H9 (cell line): ENCODE results near the gene KIF23. TPM values are rescaled to one million over a fixed set of nuclear protein-coding genes. Genes with fewer than 3 reads are reported as not detected.

Experiments
- DNase-seq: peaks from one replicate; pipeline ENCODE4 v3.0.0-alpha.2; 2017
- H2AFZ ChIP-seq: one replicate; pipeline ENCODE4 v1.6.1; 2013; ENCODE audit warnings: mild to moderate bottlenecking, low read length, control low read depth, moderate library complexity
- H2AK5ac ChIP-seq: 2 replicates; pipeline ENCODE4 v1.6.1; 2013; ENCODE audit warnings: low read length, control low read depth, mixed read lengths; ENCODE audit not compliant: insufficient read length
- H2BK120ac ChIP-seq: one replicate; pipeline ENCODE4 v1.6.1; 2013; ENCODE audit warnings: low read depth, mild to moderate bottlenecking, low read length, control low read depth, inconsistent platforms; ENCODE audit not compliant: poor library complexity, severe bottlenecking
- H2BK12ac ChIP-seq: 2 replicates; pipeline ENCODE4 v1.6.1; 2013; ENCODE audit warnings: low read length, control low read depth, mixed read lengths, low read depth; ENCODE audit not compliant: insufficient read length
- H2BK15ac ChIP-seq: 2 replicates; pipeline ENCODE4 v1.6.1; 2013; ENCODE audit warnings: low read depth, low read length, control low read depth
- H2BK20ac ChIP-seq: one replicate; pipeline ENCODE4 v1.6.1; 2013; ENCODE audit warnings: low read depth, mild to moderate bottlenecking, low read length, control low read depth, inconsistent platforms; ENCODE audit not compliant: poor library complexity, severe bottlenecking
- H2BK5ac ChIP-seq: 2 replicates; pipeline ENCODE4 v1.6.1; 2013; ENCODE audit warnings: low read length, control low read depth, mixed read lengths; ENCODE audit not compliant: insufficient read length
- H3K14ac ChIP-seq: 2 replicates; pipeline ENCODE4 v1.6.1; 2013; ENCODE audit warnings: low read length, control low read depth; ENCODE audit not compliant: insufficient read depth
- H3K18ac ChIP-seq: 2 replicates; pipeline ENCODE4 v1.6.1; 2013; ENCODE audit warnings: low read depth, mild to moderate bottlenecking, mixed read lengths, low read length, control low read depth; ENCODE audit not compliant: insufficient read length
- H3K23ac ChIP-seq: 2 replicates; pipeline ENCODE4 v1.6.1; 2013; ENCODE audit warnings: low read length, control low read depth, mixed read lengths, low read depth; ENCODE audit not compliant: insufficient read length
- H3K23me2 ChIP-seq: 2 replicates; pipeline ENCODE4 v1.6.1; 2013; ENCODE audit warnings: low read depth, mild to moderate bottlenecking, mixed read lengths, low read length, control low read depth; ENCODE audit not compliant: insufficient read length, poor library complexity, severe bottlenecking
- H3K27ac ChIP-seq: 2 replicates; pipeline ENCODE4 v1.5.1; 2013; ENCODE audit warnings: low read length, control low read depth, mixed read lengths, low read depth; ENCODE audit not compliant: insufficient read length
- H3K27me3 ChIP-seq: 2 replicates; pipeline ENCODE4 v1.6.1; 2013; ENCODE audit warnings: low read length, control low read depth, inconsistent platforms; ENCODE audit not compliant: insufficient read depth
- H3K4ac ChIP-seq: 2 replicates; pipeline ENCODE4 v1.6.1; 2013; ENCODE audit warnings: low read depth, mild to moderate bottlenecking, control low read depth, inconsistent platforms, low read length, moderate library complexity
- H3K4me1 ChIP-seq: 2 replicates; pipeline ENCODE4 v1.6.1; 2013; ENCODE audit warnings: low read length, control low read depth, inconsistent platforms; ENCODE audit not compliant: insufficient read depth
- H3K4me2 ChIP-seq: 2 replicates; pipeline ENCODE4 v1.6.1; 2013; ENCODE audit warnings: low read length, control low read depth, mixed read lengths; ENCODE audit not compliant: insufficient read length, insufficient read depth
- H3K56ac ChIP-seq: 2 replicates; pipeline ENCODE4 v1.6.1; 2013; ENCODE audit warnings: low read depth, mild to moderate bottlenecking, mixed read lengths, low read length, control low read depth; ENCODE audit not compliant: insufficient read length
- H3K79me1 ChIP-seq: 2 replicates; pipeline ENCODE4 v1.6.1; 2013; ENCODE audit warnings: low read depth, mild to moderate bottlenecking, moderate library complexity, low read length, control low read depth, inconsistent platforms; ENCODE audit not compliant: insufficient read depth, poor library complexity, severe bottlenecking
- H3K79me2 ChIP-seq: 2 replicates; pipeline ENCODE4 v1.6.1; 2013; ENCODE audit warnings: low read length, control low read depth, inconsistent platforms; ENCODE audit not compliant: insufficient read depth
- H3K9ac ChIP-seq: 2 replicates; pipeline ENCODE4 v1.6.1; 2013; ENCODE audit warnings: low read length, control low read depth, mixed read lengths; ENCODE audit not compliant: insufficient read length; ENCODE audit errors: extremely low read depth
- H3K9me3 ChIP-seq: one replicate; pipeline ENCODE4 v1.6.1; 2013; ENCODE audit warnings: low read depth, low read length, inconsistent platforms; ENCODE audit not compliant: control insufficient read depth
- H3T11ph ChIP-seq: one replicate; pipeline ENCODE4 v1.6.1; 2013; ENCODE audit warnings: mild to moderate bottlenecking, low read length, control low read depth, inconsistent platforms
- H4K20me1 ChIP-seq: one replicate; pipeline ENCODE4 v1.6.1; 2013; ENCODE audit not compliant: control insufficient read depth, insufficient read length, insufficient read depth
- H4K5ac ChIP-seq: 2 replicates; pipeline ENCODE4 v1.6.1; 2013; ENCODE audit warnings: low read depth, mild to moderate bottlenecking, mixed read lengths, low read length, control low read depth; ENCODE audit not compliant: insufficient read length
- H4K8ac ChIP-seq: replicated peaks from 2 replicates; pipeline ENCODE4 v1.6.1; 2013; ENCODE audit warnings: low read length, control low read depth, mixed read lengths, low read depth; ENCODE audit not compliant: insufficient read length
- H4K91ac ChIP-seq: 2 replicates; pipeline ENCODE4 v1.6.1; 2013; ENCODE audit warnings: low read depth, mild to moderate bottlenecking, moderate library complexity, mixed read lengths, low read length, control low read depth; ENCODE audit not compliant: insufficient read length
- H3K27ac Mint-ChIP-seq, 3 experiments: 2 replicates in 2 of 3; 3 replicates in 1 of 3; pipeline ENCODE4 v1.8.0; 2020 to 2021; ENCODE audit warnings: mixed read lengths in 3 of 3, mild to moderate bottlenecking in 1 of 3, moderate library complexity in 1 of 3
- H3K27me3 Mint-ChIP-seq: 2 replicates; pipeline ENCODE4 v1.8.0; 2021; ENCODE audit warnings: low read depth, mild to moderate bottlenecking, moderate library complexity, mixed read lengths
- H3K36me3 Mint-ChIP-seq, 3 experiments: 2 replicates in 2 of 3; 3 replicates in 1 of 3; pipeline ENCODE4 v1.8.0; 2020 to 2021; ENCODE audit warnings: low read depth in 3 of 3, mixed read lengths in 3 of 3; ENCODE audit not compliant: insufficient read depth in 1 of 3
- H3K4me1 Mint-ChIP-seq, 2 experiments: 2 replicates each; pipeline ENCODE4 v1.8.0; 2020; ENCODE audit warnings: mixed read lengths in 2 of 2
- H3K4me3 Mint-ChIP-seq, 2 experiments: 2 replicates in 1 of 2; 3 replicates in 1 of 2; pipeline ENCODE4 v1.8.0; 2020 to 2021; ENCODE audit warnings: mild to moderate bottlenecking in 2 of 2, mixed read lengths in 2 of 2, moderate library complexity in 1 of 2
- H3K9me3 Mint-ChIP-seq, 2 experiments: 2 replicates in 1 of 2; 3 replicates in 1 of 2; pipeline ENCODE4 v1.8.0; 2020; ENCODE audit warnings: mild to moderate bottlenecking in 2 of 2, mixed read lengths in 2 of 2, moderate library complexity in 1 of 2
- CTCF ChIP-seq: fragments of 200-600 bp; sonication (generic); conservative IDR thresholded peaks from 3 replicates; pipeline ENCODE4 v1.8.0; 2021; ENCODE audit warnings: antibody characterized with exemption, mild to moderate bottlenecking
- WGBS: extraction: QIAGEN DNeasy Blood & Tissue Kit; methylation state at CpG from one replicate; pipeline ENCODE4 v1.1.7; 2013; ENCODE audit warnings: missing lambda C conversion rate, low lambda C conversion rate, mixed read lengths; ENCODE audit not compliant: insufficient read length; ENCODE audit errors: extremely low coverage; 5-methylcytosine and 5-hydroxymethylcytosine counted together
- total RNA-seq: library from RNA; stranded (reverse); gene quantifications from 2 replicates; pipeline ENCODE4 v1.2.1, GENCODE V29; 2021

Gene KIF23
- total RNA-seq, 1 experiment from 2014 or later = 55.4 TPM

GRCh38 chr15:69424748-69425413, 10.7 kb downstream of the KIF23 start:
- no peak overlapping the region for H3K9ac ChIP-seq
- Mint-ChIP-seq H3K27ac (no peak overlapping the region), H3K27me3 (no peaks in the 10 kb centered on the region), H3K9me3 (no peaks in the 10 kb centered on the region), H3K4me3 (no peak overlapping the region), H3K36me3 (peaks cover 46 to 86% (median 79%) of the 10 kb centered on the region in 3 experiments; a peak in 6 of 7 replicates), H3K4me1 (no peaks in the 10 kb centered on the region)
- H3K56ac ChIP-seq = no peak overlapping the region
- no peak overlapping the region for H2BK20ac ChIP-seq
- H2BK12ac ChIP-seq = no peak overlapping the region
- no peak for DNase-seq
- H2BK120ac ChIP-seq = no peak overlapping the region
- H3K23me2 ChIP-seq = no peaks in the 10 kb centered on the region
- no peak overlapping the region for H3K14ac ChIP-seq
- H3K79me1 ChIP-seq = no peaks in the 10 kb centered on the region
- no peaks in the 10 kb centered on the region for H3K9me3 ChIP-seq
- no peak overlapping the region for H3K27ac ChIP-seq
- WGBS = no CpG with 5 or more reads among the region's 1 CpG
- H2AFZ ChIP-seq = no peak overlapping the region
- H4K20me1 ChIP-seq = no peaks in the 10 kb centered on the region
- H2BK15ac ChIP-seq = no peak overlapping the region
- H4K91ac ChIP-seq = no peak overlapping the region
- no peak for TF ChIP-seq CTCF
- no peak overlapping the region for H2AK5ac ChIP-seq
- no peak overlapping the region for H3K4me2 ChIP-seq
- no peak overlapping the region for H4K5ac ChIP-seq
- no peak overlapping the region for H4K8ac ChIP-seq
- H3K23ac ChIP-seq = no peak overlapping the region
- no peak overlapping the region for H3K18ac ChIP-seq
- no peak overlapping the region for H3T11ph ChIP-seq
- no peaks in the 10 kb centered on the region for H3K27me3 ChIP-seq
- no peak overlapping the region for H2BK5ac ChIP-seq
- no peaks in the 10 kb centered on the region for H3K79me2 ChIP-seq
- H3K4ac ChIP-seq = no peak overlapping the region
- no peaks in the 10 kb centered on the region for H3K4me1 ChIP-seq
